HG03558 (cell line): Measurements from ENCODE around the gene COA1.

Experiments
- ATAC-seq: cut with Tn5 transposase; IDR thresholded peaks from one replicate; pipeline ENCODE4 v1.9.1; 2021; ENCODE audit warnings: moderate number of reproducible peaks; ENCODE audit not compliant: unreplicated experiment; ENCODE audit errors: extremely low read depth

The COA1 gene

GRCh38 chr7:43659549-43659896, 69.8 kb downstream of the COA1 start:
- no peak for ATAC-seq

GRCh38 chr7:43658718-43659548, 70.4 kb downstream of the COA1 start:
- ATAC-seq: peak; percentile 65

GRCh38 chr7:43656997-43657396, 72.3 kb downstream of the COA1 start:
- ATAC-seq: no peak

GRCh38 chr7:43655584-43655983, 73.7 kb downstream of the COA1 start:
- no peak for ATAC-seq

- ATAC-seq: no peak
Measured at GRCh38 chr7:43653891-43654504, 75.3 kb downstream of the COA1 start.

GRCh38 chr7:43653466-43653865, 75.9 kb downstream of the COA1 start:
- ATAC-seq: no peak

GRCh38 chr7:43652364-43652763, 77.0 kb downstream of the COA1 start:
- no peak for ATAC-seq

GRCh38 chr7:43650457-43651052, 78.8 kb downstream of the COA1 start:
- no peak for ATAC-seq

- ATAC-seq: peak; percentile 49
Measured at GRCh38 chr7:43649755-43650274, 79.5 kb downstream of the COA1 start.

GRCh38 chr7:43648473-43649406, 80.6 kb downstream of the COA1 start:
- peak; percentile 44 for ATAC-seq

- no peak for ATAC-seq
Measured at GRCh38 chr7:43647673-43648472, 81.5 kb downstream of the COA1 start.

- ATAC-seq: no peak
Measured at GRCh38 chr7:43647339-43647672, 82.0 kb downstream of the COA1 start.

- ATAC-seq: no peak
Measured at GRCh38 chr7:43646603-43647338, 82.6 kb downstream of the COA1 start.

GRCh38 chr7:43645699-43646226, 83.6 kb downstream of the COA1 start:
- no peak for ATAC-seq

- no peak for ATAC-seq
Measured at GRCh38 chr7:43643846-43644245, 85.5 kb downstream of the COA1 start.

- no peak for ATAC-seq
Measured at GRCh38 chr7:43642897-43643630, 86.3 kb downstream of the COA1 start.

GRCh38 chr7:43640679-43641078, 88.6 kb downstream of the COA1 start:
- ATAC-seq: no peak
